ENCODE data around the gene DIAPH1.
"Not testable (repeated sequence)": the region's sequence is repeated elsewhere in the genome, so short reads cannot be mapped to it uniquely, and the experiment has no call there.

The DIAPH1 gene

DNA sequence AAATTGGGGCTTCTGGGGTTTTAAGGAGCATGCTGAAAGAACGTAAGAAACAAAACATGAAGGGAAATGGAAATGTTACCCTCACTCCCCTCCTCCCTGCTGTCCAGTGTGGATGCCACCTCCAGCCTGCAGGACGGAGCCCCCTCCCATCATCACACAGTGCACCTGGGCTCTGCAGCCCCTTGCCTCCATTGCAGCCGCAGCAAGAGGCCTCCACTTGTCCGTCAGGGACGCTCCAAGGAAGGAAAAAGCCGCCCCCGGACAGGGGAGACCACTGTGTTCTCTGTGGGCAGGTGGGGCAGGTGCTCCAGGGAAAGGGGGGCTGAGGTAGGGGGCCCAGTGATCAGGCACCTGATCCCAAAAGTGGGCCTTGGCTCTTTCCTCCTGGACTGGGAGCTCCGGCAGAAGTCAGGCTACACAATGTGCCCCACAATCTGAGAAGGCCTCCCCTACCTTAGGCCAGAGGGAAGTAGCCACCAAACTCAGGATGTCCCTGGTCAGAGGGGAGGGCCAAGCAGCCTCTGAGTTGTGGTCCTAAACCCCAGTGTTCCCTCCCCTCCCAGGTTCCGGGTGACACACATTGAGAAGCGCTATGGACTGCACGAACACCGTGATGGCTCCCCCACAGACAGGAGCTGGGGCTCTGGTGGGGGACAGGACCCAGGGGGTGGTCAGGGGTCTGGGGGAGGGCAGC is 20.7 kb upstream of the DIAPH1 start:
- no peak for DNase-seq

DNA sequence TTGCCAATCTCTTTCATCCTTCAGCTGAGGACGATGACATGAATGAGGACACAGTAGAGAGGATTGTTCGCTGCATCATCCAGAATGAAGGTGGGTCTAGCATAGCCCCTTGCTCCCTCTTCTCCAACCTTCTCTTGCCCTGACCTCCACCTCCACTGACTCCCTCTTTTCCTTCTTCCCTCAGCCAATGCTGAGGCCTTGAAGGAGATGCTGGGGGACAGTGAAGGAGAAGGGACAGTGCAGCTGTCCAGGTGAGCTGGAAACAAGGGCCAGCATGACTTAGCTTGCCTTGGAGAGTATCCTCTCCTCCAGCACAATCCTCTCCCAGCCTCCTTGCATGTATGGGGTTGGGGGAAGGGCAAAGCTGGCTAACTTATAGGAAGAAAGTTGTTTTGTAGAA is 20.0 kb upstream of the DIAPH1 start:
- DNase-seq: no peak

DNA sequence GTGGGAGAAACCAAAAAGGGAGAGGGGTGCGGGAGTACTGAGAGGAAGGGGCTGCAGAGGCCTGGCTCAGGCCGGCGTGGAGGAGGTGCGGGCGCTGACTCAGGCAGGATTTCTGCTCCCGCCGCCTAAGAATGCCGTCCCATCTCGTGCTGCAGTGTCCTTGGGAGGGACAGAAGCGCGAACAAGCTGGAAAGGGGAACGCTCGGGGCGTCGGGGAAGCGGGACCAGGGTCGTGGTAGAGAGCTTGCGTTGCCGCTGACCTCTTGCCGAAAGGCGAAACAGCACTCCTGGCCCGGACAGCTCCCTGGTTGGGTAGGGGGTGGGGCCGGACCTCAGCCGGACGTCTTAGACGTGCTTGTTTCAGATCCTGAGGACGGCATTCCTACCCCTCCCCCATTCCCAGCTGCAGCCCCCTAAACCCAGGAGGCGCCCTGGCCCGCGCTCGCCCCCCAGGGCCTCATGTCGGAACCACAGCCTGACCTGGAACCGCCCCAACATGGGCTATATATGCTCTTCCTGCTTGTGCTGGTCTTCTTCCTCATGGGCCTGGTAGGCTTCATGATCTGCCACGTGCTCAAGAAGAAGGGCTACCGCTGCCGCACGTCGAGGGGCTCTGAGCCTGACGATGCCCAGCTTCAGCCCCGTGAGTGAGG is 19.1 kb upstream of the DIAPH1 start:
- peak; percentile 40 for DNase-seq

DNA sequence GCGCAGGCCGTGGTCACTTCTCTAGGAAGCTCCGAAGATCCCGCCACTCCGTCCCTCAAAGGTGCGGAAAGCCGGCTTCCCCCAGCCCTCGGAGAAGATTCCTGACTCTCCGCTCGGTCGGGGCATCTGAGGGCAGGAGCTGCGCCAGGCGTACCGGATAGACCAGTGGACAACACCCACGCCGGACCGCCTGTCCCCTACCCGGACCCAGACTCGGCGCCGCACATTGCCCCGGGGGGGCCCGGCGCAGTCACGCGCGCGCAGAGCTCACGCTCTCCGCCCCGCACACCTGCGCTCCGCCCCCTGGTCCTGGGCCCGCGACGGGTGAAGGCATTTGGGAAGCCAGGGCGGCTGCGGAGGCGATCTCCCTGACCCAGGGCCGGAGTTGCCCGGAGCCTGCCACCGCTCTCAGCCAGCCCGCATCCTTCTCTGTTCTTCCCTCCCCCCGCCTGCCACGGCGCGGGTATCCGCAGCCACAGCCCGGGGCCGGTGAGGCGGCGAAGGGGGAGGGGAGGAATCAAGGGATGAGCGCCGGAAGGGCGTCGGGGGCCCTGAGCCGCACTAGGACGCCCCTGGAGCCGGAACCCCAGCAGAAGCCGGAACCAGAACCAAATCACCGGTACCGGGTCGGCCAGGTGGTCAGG is 18.4 kb upstream of the DIAPH1 start:
- peak; percentile 53 for DNase-seq

DNA sequence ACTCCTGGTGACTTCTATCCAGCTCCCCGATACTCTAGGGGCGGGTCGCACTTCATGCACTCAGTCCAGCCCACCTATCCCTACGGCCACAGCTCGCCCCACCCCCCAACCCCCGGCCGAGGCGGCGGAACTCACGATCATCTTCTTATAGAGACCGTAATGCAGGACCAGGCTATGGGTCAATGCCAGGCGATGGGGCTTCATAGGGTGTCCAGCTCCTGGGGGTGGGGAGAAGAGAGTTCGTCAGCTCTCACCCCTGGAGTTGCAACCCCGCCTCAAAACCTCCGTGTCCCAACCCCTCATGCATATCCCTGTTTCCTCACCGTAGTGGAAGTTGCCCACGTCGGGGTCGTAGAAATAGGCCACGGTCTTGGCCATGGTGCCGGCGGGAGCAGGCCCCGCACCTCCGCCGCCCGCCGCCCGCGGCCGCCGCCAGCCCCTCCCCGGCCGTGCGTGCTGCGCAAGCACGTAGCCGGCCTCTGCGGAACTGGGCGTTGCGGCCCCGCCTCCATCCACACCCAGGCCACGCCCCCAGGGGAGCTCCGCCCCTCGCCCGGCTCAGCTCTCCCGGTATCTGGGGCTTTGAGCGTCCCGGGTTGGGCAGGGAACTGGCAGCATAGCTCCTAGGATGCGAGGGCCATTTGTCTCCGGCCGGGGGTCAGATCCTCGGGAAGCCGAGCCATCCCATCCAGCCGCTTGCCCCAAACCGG is 17.8 kb upstream of the DIAPH1 start, which contains the start of the genes HDAC3 and RELL2:
HDAC3 (minus strand) TSS at position 437 of the 710 bp plus-strand sequence; CDS start at position 378, 59 bp downstream.
RELL2 (plus strand) TSS at position 585 of the 710 bp plus-strand sequence. CDS start 1,229 bp downstream, outside the sequence.
- peak; percentile 91 for DNase-seq

DNA sequence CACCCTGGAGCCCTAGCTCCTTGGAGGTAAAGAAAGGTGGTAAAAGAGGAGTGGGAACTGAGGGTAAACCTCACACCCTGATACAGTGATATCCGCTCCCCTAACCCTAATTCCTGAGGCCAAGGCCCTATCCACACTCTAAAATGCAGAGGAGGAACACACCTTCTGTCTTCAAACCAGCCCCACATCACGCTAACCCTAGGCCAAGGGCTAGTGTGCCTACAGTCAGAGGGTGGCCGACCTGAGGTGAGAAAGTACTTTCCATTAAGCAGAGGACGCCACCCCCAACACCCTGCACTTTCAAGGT is 17.3 kb upstream of the DIAPH1 start:
- DNase-seq: no peak

DNA sequence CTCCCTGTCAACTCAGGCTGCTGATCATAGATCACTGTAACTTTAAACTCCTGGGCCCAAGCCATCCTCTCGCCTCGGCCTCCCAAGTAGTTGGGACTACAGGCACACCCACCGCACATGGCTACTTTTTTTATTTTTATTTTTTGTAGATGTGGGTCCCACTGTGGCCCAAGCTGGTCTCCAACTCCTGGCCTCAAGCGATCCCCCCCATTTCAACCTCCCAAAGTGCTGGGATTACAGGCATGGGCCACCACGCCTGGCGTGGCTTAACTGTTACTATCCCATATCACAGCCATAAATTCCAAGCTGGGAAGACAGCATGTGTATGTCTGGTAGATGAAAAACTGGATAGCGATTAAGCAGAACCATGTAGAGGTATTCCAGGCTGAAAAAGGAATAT is 16.8 kb upstream of the DIAPH1 start:
- no peak for DNase-seq

DNA sequence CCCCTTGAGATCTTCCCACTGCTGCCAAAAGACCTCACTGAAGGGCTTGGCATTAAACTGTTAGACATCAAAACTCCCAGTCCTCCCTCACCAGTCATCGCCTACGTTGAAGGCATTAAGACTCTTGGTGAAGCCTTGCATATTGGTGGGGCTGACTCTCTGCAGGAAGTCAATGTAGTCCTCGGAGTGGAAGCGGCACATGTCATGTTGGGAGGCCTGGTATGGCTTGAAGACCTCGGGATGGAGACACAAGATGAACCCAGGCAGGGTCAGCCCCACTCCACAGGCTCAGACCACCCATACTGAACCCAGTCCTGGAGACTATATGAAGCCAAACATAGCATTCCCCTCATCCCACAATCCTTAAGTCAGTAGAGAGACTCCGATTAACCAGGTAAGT is 15.9 kb upstream of the DIAPH1 start:
- DNase-seq: no peak

DNA sequence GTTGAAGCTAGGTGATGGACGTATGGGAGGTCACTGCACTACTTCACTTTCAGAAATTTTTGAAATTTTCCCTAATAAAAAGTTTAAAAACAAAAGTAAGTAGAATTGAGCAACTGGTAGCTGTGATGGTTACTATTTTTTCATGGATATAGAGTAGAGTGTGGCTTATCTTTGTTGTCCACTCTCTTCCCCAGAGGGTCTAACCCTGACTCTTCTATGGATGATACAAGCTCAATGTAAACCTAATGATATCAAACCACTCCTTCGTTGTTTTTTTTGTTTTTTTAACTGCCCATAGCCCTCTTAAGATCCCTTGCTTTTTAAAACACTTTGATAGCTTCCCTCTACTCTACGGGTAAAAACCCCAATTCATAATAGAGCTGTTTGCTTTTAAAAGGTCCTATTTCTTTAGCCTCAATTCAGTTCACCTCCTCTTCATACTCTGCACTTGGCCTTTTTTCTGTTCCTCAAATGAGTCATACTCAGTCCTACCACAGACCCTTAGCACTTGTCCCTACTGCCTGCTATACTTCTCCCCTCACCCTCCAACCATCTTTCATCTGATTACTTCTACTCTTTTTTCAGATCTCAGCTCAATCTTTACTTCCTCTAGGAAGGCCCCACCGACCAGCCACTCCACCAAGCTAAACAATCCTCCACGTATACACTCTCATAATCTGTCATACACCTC is 15.2 kb upstream of the DIAPH1 start:
- DNase-seq: no peak

DNA sequence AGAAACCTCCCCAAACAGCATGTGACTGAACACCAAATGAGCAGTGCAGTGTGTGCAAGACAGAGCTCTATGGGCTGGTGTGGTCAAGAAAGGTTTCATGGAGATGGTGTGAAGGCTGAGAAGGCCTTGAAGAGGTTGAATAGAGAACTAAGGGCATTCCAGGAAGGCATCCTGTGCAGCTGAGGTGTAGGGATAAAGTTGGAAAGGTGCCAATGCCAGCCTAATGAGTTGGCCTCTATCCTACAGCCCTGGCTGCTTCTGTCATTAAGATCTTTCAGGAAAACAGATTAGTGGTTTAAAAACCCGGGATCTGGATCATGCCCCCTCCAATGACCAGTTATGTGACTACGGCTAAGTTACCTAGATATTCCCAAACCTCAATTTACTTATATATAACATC is 13.8 kb upstream of the DIAPH1 start:
- no peak for DNase-seq

DNA sequence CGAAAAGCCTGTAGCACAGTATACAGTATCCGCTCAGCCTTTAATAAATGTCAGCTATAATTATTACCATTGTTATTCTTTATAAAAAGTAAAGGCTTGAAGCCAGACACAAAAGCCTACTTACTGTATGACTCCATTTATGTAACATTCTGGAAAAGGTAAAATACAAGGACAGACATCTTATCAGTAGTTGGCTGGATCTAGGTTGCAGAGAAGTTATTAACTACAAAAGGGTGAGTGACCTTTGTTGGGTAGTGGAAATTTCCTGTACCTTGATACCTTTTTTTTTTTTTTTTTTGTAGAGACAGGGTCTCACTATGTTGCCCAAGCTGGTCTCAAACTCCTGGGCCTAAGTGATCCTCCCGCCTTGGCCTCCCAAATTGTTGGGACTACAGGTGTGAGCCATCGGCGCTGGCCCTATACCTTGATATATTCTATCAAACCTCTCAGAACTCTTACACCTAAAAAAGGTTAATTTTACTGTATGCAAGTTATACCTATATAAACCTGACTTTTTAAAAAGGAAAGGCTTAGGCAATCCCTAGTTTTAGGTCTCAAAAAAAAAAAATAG is 11.9 kb upstream of the DIAPH1 start:
- no peak for DNase-seq

DNA sequence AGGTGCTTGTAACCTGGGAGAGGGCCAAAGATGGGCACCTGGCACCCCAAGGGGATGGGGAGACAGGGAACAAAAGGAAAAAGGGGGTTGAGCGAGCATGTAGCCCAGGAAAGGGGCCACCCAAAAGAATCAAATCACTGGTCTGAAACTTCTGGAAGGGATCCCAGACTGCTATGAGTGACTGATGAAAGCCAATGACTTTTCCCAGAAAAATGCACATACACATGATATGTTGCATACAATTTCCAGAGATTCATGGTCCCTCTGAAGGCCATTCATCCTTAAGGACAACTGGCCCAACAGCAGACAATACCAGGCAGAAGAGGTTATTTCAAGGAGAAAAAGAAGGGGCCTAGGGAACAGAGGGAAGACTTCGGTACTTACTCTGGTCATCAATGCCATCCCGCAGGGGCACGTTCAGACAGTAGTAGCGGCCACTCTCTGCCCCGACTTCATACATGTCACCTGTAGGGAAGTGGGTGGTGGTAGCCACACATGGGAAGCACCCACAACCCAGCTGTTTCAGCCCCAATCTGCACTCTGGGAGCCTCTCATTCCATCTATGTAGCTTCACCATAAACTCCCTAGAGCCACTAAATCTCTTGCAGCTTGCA is 9.5 kb upstream of the DIAPH1 start:
- DNase-seq: no peak

DNA sequence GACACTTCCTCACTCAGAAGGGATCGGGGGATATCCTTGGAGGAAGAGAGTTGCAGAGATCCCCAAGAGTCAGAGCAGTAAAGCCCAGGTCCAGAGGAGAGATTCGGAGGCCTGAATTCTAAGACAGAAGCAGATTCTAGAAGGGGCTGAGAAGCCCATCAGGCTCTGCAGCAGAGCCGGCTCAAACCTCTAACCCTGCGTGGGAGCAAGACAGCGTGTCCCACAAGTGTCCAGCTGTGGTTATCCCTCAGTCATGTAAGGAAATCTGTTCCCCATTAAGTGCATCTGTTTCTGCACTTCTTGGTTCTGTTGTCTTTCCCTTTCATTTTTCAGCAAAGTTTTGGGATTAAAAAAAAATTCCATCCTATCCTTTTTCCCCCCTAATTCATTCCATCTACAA is 4.8 kb upstream of the DIAPH1 start:
- DNase-seq: no peak

DNA sequence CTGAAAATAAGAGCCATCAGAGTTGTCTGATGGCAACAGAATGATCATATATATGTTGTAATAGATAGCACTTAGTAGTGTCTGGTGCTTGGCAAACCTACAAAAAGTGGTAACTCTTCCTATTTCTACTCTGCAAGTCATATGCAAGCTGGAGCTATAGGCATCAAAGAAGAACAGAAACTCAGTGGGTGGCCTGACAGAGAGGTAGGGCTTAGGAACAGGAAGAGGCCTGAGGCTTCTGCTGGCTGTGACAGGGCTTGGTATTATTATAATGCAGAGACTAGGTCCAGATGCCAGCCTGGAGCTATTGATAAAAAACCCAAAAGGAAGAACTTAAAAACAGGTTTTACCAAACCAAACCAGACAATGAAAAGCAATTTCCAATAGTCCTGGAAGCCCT is 4.4 kb upstream of the DIAPH1 start:
- no peak for DNase-seq

DNA sequence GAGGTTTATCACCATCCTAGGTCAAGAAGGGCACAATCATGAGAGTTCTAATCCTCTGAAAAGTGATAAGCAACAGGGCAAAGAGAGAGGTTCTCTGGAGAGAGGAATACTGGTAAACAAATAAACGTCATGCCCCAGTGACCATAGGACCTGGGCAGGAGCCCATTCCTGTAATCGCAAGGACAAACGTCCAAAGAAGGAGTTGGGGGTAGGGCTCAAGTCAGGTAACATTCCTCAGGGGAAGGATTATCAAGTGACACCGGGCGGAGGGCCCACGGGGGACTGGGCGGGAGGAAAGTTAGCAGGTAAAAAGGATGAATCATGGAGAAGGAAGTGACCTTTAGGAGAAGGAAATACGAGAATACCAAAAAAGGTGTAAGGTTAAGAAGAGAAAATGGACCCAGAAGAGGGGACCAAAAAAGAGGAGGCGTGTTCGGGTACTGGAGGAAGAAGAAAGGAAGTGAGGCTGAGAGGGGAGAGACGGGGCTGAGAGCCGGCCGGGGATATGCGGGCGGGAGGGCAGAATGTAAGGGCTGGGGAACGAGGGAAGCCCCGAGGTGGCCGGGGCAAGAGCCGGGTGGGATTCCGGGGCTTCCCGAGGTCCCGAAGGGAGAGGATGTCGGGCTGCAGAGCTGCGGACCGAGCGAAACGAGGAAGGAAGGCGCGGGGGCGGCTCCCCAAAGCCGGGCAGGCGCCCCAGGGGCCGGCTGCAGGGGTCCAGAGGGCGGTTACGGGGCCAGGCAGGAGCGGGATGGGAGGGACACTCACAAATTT is 583 bp downstream of the DIAPH1 start:
- peak; percentile 24 for DNase-seq

DNA sequence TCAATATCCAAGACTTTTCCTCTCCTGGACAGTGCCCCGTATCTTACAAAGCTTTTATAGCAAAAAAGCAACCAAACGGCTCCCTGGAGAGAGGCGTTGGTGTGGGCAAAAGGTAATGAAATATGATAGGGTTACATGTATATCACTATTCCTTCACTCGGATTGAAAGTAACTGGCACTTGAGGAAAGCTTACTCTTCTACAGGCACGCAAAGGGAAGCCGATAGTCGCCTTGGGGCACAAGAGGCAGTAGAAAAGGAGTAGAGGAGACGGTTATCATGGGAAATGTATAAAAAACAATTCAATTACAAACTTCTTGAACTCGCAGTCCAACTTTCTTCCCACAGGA is 1.1 kb downstream of the DIAPH1 start:
- no peak for DNase-seq

DNA sequence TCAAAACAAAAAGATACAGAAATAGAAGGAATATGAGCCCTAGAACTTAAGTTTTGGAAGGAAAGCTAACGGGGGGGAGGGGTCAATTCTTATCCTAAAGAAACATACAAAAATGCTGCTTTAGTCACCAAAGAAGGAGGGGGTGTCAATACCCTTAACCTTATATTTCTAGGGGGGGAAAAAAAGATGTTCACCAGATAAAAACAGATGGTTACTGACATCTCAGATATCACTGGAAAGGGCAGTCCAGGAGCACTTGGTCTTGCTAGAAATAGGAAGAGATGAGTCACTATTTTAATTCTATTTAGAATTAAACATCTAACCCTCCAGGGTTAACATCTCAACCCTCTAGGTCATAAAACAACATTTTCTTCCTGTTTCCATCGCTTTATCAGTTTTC is 1.7 kb downstream of the DIAPH1 start:
- no peak for DNase-seq

DNA sequence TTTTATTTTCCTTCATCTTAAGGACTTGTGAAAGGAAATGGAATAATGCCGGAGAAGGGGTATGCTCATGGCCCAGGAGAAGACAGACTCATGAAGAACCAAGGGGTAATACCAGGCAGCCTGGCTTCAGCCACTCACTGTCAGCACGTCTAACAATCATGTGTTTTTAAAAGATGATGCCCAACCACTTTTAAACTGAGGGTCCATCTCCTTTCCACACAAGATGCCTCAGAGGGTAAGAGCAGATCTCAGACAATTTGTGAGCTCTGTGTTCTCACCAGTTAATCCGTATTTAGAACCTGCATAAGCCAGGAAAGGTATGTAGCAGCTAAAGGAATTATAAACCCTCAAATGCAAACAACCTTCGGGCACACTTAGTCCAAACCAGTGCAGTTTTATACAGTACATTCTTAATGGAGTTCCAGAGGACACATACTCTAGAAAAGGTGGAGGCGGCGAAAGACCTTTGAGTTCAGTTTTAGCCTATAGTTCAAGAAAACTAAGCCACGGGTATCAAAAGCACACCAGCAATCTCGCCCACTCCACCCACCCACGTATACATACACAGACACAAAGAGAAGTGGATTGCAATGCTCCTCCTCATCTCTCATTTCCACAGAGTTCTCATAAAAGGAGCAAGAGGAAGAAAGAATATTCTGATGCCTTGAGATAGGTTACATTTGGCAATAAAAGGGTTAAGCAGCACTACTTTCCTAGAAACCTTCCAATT is 2.6 kb downstream of the DIAPH1 start:
- no peak for DNase-seq

DNA sequence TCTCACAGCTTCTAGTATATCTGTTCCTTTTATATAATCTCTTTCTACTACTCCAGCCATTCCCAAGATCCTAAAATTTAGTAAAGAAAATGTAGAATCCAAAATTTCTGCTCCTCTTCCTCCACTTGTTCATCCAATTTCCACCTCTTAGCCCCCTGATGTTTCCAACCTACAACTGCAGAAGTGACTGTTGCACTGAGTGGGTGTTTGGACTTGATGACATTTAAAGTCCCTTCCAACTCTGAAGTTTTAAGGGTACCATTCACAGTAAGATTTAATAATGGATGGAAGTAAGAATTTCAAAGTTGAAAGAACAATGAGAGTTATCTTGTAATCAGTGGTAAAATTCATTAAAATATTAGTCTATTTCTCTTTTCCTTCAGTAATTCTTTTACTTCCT is 5.5 kb downstream of the DIAPH1 start:
- no peak for DNase-seq

DNA sequence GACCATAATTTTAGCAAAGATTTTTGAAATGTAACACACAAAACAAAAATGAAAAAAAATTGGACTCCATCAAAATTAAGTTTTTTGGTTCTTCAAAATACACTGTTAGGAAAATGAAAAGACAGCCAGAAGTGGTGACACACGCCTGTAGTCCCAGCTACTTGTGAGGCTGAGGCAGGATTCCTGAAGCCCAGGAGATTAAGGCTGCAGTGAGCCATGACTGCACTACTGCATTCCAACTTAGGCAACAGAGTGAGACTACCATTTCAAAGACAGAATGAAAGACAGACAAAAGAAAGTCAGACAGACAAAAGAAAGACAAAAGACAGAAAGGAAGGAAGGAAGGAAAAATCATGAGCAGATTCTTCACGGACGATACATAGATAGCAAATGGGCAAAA is 7.5 kb downstream of the DIAPH1 start:
- no peak for DNase-seq

DNA sequence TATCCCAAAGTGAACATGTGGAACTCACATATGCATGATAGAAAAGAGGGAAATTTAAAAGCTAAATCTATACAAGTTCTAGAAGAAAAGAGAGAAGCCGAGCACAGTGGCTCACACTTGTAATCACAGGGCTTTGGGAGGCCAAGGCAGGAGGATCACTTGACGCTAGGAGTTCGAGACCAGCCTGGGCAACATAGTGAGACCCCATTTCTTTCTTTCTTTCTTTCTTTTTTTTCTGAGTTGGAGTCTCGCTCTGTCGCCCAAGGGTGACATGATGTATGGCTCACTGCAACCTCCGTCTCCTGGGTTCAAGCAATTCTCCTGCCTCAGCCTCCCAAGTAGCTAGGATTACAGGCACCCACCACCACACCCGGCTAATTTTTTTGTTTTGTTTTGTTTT is 8.9 kb downstream of the DIAPH1 start:
- not testable (repeated sequence) for DNase-seq
